Immature natural killer cell (primary cell): Measurements from ENCODE around the gene SLC23A3. TPM values are rescaled to one million over a fixed set of nuclear protein-coding genes. Genes with fewer than 3 reads are reported as not detected.

ENCODE experiments used
- DNase-seq, 3 donors: peaks; one replicate each; pipeline ENCODE4 v3.0.0; 2022; ENCODE audit warnings: mixed read lengths in 1 of 3
- H3K27ac Mint-ChIP-seq, 6 donors: one replicate each; pipeline ENCODE4 v1.8.0; 2020; ENCODE audit warnings: mixed read lengths in 6 of 6, mild to moderate bottlenecking in 5 of 6, inconsistent platforms in 4 of 6, moderate library complexity in 3 of 6
- H3K27me3 Mint-ChIP-seq, 3 donors: one replicate each; pipeline ENCODE4 v1.8.0; 2020 to 2021; ENCODE audit warnings: low read depth in 3 of 3, mild to moderate bottlenecking in 3 of 3, mixed read lengths in 3 of 3, moderate library complexity in 3 of 3, inconsistent platforms in 1 of 3
- H3K36me3 Mint-ChIP-seq, 3 donors: one replicate each; pipeline ENCODE4 v1.8.0; 2020; ENCODE audit warnings: mixed read lengths in 3 of 3, inconsistent platforms in 2 of 3, mild to moderate bottlenecking in 2 of 3
- H3K4me1 Mint-ChIP-seq, 2 donors: one replicate each; pipeline ENCODE4 v1.8.0; 2020; ENCODE audit warnings: inconsistent platforms in 2 of 2, mild to moderate bottlenecking in 2 of 2, mixed read lengths in 2 of 2, moderate library complexity in 1 of 2
- H3K4me3 Mint-ChIP-seq, 5 donors: one replicate each; pipeline ENCODE4 v1.8.0; 2020; ENCODE audit warnings: mild to moderate bottlenecking in 5 of 5, mixed read lengths in 5 of 5, inconsistent platforms in 3 of 5, moderate library complexity in 3 of 5
- H3K9me3 Mint-ChIP-seq, 6 donors: one replicate each; pipeline ENCODE4 v1.8.0; 2020; ENCODE audit warnings: mild to moderate bottlenecking in 6 of 6, mixed read lengths in 6 of 6, inconsistent platforms in 4 of 6, moderate library complexity in 3 of 6
- polyA plus RNA-seq, 3 donors: library from polyadenylated mRNA; unstranded; fragments of 300-500 nt; fragmentation: Illumina TruSeq; gene quantifications; one replicate each; pipeline ENCODE4 v1.2.3, GENCODE V29; 2021

The SLC23A3 gene
- polyA plus RNA-seq, 3 donors from 2014 or later: 0.29 TPM; not detected in 2

DNA sequence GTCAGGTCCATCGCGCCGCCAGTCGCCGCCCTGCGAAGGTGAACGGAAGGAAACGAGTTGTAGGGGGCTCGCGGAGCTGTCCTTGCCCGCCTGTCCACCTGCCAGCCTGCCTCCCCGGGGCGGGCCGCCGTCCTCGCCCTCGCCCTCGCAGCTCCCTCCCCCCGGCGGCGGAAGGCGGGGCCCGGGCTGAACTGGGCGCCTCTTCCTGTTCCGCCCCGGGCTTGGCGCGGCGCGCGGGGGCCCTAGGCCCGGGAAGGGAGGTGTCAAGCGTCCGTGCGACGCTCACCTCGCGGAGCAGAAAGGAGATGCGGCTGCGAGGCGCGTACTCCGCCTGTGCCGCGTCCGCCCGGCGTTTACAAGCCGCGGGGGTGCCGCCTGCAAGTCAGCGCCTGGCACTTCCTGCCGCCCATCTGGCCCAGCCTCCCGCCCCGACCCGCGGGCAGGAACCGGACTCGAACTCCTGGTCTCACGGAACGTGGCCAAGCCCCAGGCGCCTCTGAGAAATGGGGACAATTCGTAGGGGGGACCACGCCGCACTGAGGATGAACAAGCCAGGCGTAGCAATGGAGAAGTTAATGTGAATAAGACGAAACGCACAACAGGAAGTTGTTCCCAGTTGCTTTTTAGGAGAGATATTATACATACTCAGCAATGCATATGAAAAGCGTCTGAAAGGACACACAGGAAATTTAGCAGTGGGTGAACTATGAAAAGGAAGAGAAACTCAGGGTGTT, 7.2 kb upstream of the SLC23A3 start, which contains the start of gene CNPPD1:
CNPPD1 (minus strand) TSS at position 108 of the 734 bp plus-strand sequence; CDS start at position 11, 97 bp downstream.
- peaks cover 16 to 28% (median 18%) of the 10 kb centered on the region in 3 donors for H3K27me3 Mint-ChIP-seq
- H3K4me1 Mint-ChIP-seq: peaks cover 46 to 58% of the 10 kb centered on the region in 2 donors
- H3K9me3 Mint-ChIP-seq: no peaks in the 10 kb centered on the region
- H3K4me3 Mint-ChIP-seq: peak within 1 kb of the TSS; percentile 90 to 97 (median 97)
- peaks cover 11 to 38% (median 11%) of the 10 kb centered on the region in 3 donors for H3K36me3 Mint-ChIP-seq
- H3K27ac Mint-ChIP-seq: peak within 1 kb of the TSS; percentile 98 to 100 (median 98)
- DNase-seq: peak; percentile 92 to 94 (median 93)

DNA sequence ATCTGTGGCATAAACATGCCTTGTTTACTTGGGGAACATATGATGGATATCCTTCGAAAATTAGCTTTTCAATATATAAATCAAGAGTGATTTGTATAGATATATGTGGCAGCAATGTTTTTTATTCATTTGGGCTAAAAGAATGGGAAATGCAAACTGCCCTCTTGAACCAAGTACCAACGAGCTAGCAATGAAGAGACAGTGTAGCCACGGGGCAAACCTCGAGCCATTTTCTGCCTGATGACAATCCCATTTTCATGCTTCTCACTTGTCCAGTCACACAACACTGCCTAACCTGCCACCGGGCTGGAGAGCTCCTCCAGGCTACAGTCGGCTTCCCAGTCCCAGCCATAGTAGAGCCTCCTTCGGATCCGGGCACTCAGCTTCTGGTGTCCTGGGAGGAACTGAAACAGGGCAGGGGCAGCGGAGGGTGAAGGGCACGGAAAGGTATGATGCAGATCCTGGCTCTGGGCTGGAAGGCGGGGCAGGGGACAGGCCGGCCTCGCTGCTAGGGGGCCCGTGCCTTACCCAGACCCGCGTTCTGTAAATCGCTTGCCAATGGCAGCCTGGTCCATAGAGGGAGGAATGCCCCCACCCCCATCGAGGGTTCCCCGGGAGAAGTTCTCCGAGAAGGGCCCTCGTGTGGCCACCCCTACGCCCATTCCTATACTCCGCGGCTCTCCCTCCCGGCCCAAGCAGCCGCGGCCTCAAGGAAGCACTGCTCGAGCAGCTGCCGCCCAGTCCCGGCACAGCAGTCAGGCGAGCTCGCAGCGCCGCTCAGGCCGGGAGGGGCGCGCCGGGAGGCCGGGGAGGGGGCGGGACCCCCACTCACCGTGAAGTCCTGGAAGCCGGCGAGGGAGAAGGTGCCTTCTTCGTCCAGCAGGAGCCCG, 6.3 kb upstream of the SLC23A3 start:
- peaks cover 46 to 58% of the 10 kb centered on the region in 2 donors for H3K4me1 Mint-ChIP-seq
- peaks cover 8 to 35% (median 8%) of the 10 kb centered on the region in 3 donors for H3K36me3 Mint-ChIP-seq
- peak overlapping the region; percentile 81 to 100 (median 90) for H3K27ac Mint-ChIP-seq
- peaks cover 16 to 28% (median 18%) of the 10 kb centered on the region in 3 donors for H3K27me3 Mint-ChIP-seq
- peak overlapping the region; percentile 83 to 97 (median 90) for H3K4me3 Mint-ChIP-seq
- DNase-seq: peak in 1 of 3 donors; percentile 6
- H3K9me3 Mint-ChIP-seq: no peaks in the 10 kb centered on the region

DNA sequence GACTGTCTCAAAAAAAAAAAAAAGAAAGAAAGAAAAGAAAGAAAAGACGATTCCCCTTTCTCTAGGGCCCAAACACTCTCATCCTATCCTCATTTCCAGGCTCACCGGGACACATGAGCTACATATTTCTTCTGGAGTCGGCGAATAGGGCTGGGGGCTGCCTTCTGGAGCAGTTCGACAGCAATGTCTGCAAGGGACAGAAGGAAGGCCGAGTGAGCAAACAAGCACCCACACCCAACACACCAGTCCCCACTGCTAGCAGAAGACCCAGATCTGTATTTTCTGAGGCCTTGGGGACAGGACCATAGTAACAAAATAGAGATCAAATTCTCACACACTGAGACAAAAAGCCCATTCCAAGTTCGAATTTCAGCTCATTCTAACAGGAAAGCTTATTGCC, 5.7 kb upstream of the SLC23A3 start:
- no peak for DNase-seq
- H3K27me3 Mint-ChIP-seq: peaks cover 16 to 28% (median 18%) of the 10 kb centered on the region in 3 donors
- H3K4me1 Mint-ChIP-seq: peaks cover 41 to 52% of the 10 kb centered on the region in 2 donors
- H3K4me3 Mint-ChIP-seq: peak overlapping the region; percentile 83 to 90 (median 85)
- peaks cover 8 to 28% (median 8%) of the 10 kb centered on the region in 3 donors for H3K36me3 Mint-ChIP-seq
- no peaks in the 10 kb centered on the region for H3K9me3 Mint-ChIP-seq
- peak overlapping the region; percentile 81 to 100 (median 90) for H3K27ac Mint-ChIP-seq

DNA sequence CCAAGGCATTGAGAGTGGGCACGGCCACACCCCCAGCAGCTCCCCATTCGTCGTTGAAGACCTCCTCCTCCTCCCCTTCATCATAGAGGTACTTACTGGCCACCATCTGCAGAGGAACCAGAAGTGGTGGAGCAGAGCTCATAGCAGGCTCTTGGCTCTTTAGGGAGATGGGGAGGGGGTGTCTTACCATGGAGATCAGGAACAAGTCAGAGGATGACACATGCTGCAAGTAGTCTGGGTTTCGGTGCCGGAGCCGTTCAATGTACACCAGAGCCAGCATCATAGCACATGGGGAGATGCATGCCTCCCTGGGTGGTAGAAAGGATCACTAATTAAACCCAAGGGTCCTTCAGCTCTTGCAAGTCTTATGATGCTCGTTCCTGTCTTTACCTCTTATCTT, 5.0 kb upstream of the SLC23A3 start:
- Mint-ChIP-seq H3K36me3 (peaks cover 8 to 27% (median 8%) of the 10 kb centered on the region in 3 donors), H3K4me1 (peaks cover 39 to 45% of the 10 kb centered on the region in 2 donors), H3K27me3 (peaks cover 16 to 28% (median 18%) of the 10 kb centered on the region in 3 donors), H3K27ac (peak overlapping the region in 4 of 6 donors; percentile 37 to 73 (median 50)), H3K9me3 (no peaks in the 10 kb centered on the region), H3K4me3 (peak overlapping the region; percentile 28 to 90 (median 45))
- no peak for DNase-seq

DNA sequence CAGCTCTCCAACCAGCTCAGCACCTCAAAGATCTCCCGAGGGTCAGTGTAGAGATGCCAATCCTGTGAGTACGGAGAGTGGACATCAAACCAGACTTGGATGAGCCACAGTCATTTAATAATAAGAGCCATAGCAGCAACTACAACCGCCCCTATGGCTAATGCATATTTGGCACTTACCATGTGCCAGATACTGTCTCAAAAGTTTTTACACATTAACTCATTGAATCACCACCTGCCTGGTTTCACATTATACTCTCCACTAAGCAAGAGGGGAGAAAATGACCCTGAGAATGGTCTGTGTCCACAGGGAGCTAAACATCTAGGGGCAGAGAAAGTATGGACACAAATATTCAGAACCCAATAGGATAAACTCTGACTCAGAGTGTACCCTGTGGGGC, 4.3 kb upstream of the SLC23A3 start:
- Mint-ChIP-seq H3K27me3 (peaks cover 16 to 25% (median 18%) of the 10 kb centered on the region in 3 donors), H3K36me3 (peaks cover 8 to 27% (median 8%) of the 10 kb centered on the region in 3 donors), H3K9me3 (no peaks in the 10 kb centered on the region), H3K4me1 (peaks cover 35 to 39% of the 10 kb centered on the region in 2 donors), H3K27ac (peak overlapping the region; percentile 37 to 74 (median 59)), H3K4me3 (peak overlapping the region; percentile 28 to 52 (median 40))
- DNase-seq: no peak

DNA sequence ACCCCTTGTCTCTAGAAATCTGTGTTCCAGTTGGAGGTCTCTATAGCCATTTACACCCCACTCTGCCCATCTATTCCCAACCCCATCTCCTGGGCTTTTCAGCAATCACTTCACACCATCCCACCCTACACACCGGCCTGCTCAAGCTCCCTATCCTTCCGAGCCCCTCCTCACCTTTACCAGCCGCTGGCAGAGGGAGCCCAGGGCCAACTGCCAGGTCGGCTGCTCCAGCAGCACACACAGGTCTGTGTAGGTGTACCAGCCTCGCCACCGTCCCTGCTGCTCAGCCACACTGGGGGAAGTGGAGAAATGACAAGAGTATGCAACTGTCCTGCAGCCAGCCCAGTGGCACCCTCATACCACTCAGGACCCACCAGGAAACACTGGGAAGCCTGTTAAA, 3.3 kb upstream of the SLC23A3 start:
- Mint-ChIP-seq H3K36me3 (peaks cover 8 to 27% (median 8%) of the 10 kb centered on the region in 3 donors), H3K4me3 (no peak overlapping the region), H3K27ac (peak overlapping the region in 1 of 6 donors; percentile 39), H3K9me3 (no peaks in the 10 kb centered on the region), H3K4me1 (peaks cover 29 to 32% of the 10 kb centered on the region in 2 donors), H3K27me3 (peaks cover 11 to 16% (median 12%) of the 10 kb centered on the region in 3 donors)
- no peak for DNase-seq

DNA sequence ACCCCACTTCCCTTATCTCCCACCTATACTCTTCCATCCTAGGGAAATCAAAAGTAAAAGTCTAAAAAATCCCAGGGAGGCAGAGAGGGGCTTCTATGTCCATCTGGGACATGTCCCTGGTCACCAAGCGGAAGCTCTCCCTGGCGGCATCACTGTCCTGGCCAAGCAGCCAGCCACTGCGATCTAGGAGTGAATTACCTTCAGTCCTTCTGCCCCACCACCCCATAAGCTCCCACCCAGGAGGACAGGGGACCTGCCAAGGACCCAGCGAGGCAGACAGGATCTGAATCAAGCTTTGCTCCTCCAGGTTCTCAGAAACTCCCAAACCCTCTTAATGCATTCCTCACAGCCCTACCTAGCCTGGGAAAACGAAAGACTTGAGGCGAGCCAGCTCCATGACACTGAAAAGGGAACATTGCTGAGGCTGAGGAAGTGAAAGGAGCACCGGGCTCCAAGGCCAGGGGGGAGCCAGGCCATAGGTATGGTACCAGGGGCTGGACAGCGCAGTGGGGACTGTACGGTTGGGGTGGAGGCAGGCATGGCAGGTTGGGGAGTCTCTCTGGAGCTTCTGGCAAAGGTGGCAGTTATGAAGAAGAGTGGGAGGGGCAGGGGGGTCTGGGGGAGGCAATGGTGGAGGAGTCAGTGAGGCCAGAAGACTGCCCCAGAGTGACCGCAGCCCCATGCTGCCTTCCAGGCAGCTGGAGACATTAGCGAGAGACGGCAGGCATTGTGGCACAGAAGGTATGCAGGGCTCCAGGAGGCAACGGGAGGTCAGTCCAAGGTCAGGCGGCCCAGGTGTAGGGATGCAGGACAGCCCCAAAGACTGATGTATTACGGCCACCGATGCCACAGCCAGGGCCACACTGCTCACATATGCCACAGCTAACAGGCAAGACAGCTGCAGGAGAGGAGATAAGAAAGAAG, 2.7 kb upstream of the SLC23A3 start:
- Mint-ChIP-seq H3K27me3 (peaks cover 6 to 10% (median 6%) of the 10 kb centered on the region in 3 donors), H3K36me3 (peaks cover 8 to 27% (median 8%) of the 10 kb centered on the region in 3 donors), H3K27ac (peak overlapping the region in 5 of 6 donors; percentile 22 to 80 (median 64)), H3K4me3 (no peak overlapping the region), H3K4me1 (peaks cover 26 to 28% of the 10 kb centered on the region in 2 donors), H3K9me3 (no peaks in the 10 kb centered on the region)
- DNase-seq: no peak

DNA sequence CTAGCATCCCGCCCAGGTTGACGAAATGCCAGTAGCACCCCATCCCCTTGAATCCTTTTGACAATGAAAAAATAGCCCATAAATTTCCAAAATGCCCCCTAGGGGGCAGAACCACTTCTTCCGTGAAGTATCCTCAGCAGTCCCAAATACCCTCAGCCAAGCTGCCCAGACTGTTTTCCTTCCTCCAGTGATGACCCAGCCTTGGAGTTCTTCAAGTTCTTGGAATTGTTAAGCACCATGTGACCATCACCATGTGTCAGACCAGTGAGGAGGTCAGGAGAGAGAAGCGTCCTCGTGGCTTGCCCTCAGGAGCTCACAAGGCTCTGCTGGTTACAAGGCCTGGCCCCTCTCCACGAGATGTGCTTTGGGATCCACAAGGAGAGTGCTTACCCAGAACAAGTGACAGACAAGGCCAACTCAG, 1.4 kb upstream of the SLC23A3 start:
- H3K27ac Mint-ChIP-seq: peak overlapping the region; percentile 35 to 80 (median 68)
- peaks cover 8 to 31% (median 8%) of the 10 kb centered on the region in 3 donors for H3K36me3 Mint-ChIP-seq
- H3K4me3 Mint-ChIP-seq: no peak overlapping the region
- H3K9me3 Mint-ChIP-seq: no peaks in the 10 kb centered on the region
- peak; percentile 37 to 52 (median 42) for DNase-seq
- peaks cover 21 to 22% of the 10 kb centered on the region in 2 donors for H3K4me1 Mint-ChIP-seq
- H3K27me3 Mint-ChIP-seq: peaks cover 0 to 4% (median 2%) of the 10 kb centered on the region in 3 donors

DNA sequence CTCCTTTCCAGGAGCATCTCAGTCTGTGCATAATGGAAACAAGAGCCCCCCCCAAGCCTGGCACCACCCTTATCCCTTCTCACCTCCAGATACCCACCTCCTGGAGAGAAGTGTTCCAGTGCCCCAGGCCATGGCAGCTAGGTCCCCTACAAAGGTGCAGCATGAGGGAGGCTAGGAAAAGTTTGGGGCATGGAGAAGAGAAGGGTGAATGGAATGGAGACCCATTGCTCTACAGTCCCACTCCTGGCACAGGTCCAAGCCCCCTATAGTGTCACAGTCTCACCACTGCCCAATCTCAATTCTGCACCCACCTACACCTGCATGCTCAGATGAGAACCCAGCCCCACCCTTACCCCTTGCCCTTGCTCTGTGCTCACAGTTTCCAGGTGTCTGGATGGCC, 897 bp downstream of the SLC23A3 start:
- H3K27me3 Mint-ChIP-seq: no peaks in the 10 kb centered on the region
- H3K27ac Mint-ChIP-seq: no peak overlapping the region
- no peak for DNase-seq
- H3K36me3 Mint-ChIP-seq: peaks cover under 1 to 22% (median 6%) of the 10 kb centered on the region in 3 donors
- H3K4me1 Mint-ChIP-seq: peaks cover 2 to 3% of the 10 kb centered on the region in 2 donors
- H3K9me3 Mint-ChIP-seq: no peaks in the 10 kb centered on the region
- H3K4me3 Mint-ChIP-seq: no peak overlapping the region

DNA sequence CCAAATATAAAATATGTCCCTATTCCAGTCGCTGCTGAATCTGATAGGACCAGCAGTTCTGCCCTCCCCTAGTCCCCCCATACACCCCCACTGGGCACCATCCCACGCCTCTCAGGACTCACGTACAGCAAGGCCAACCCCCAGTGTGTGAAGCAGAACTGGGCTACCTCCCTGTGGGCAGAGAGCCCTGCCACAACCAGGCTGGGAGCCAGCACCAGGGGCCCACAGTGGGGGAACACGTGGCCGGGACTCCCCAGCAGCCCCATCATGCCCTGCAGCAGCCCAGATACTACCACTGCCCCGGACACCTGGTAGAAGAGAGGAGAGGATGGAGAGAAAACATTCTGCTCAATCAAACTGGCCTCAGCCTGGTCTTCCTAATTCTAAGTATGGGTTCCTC, 1.3 kb downstream of the SLC23A3 start:
- DNase-seq: no peak
- Mint-ChIP-seq H3K9me3 (no peaks in the 10 kb centered on the region), H3K4me1 (peaks cover 0 to 2% of the 10 kb centered on the region in 2 donors), H3K36me3 (peaks cover 0 to 20% (median 4%) of the 10 kb centered on the region in 3 donors), H3K27me3 (no peaks in the 10 kb centered on the region), H3K4me3 (no peak overlapping the region), H3K27ac (no peak overlapping the region)

DNA sequence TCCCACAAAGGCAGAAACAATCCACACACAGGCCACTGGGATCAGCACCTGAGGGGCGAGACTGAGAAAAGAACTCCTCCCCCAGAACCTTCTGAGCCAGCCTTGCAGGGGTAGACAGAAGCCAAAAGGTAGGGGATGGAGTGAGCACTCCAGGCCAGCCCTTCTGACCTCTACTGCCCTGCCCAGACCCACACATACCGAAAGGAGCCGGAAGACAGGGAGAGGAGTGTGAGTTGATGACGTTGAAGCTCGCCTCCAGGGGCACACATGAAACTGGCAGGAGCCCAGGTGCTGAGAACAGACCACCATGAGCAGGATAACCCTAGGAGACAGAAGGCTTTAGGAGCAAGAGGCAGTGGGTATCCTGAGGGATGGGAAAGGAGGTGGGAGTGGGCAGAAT, 1.8 kb downstream of the SLC23A3 start:
- Mint-ChIP-seq H3K27me3 (no peaks in the 10 kb centered on the region), H3K36me3 (peaks cover 0 to 16% (median 4%) of the 10 kb centered on the region in 3 donors), H3K9me3 (no peaks in the 10 kb centered on the region), H3K4me1 (peaks cover 0 to 2% of the 10 kb centered on the region in 2 donors), H3K4me3 (no peak overlapping the region), H3K27ac (peak overlapping the region in 1 of 6 donors; percentile 78)
- DNase-seq: no peak

DNA sequence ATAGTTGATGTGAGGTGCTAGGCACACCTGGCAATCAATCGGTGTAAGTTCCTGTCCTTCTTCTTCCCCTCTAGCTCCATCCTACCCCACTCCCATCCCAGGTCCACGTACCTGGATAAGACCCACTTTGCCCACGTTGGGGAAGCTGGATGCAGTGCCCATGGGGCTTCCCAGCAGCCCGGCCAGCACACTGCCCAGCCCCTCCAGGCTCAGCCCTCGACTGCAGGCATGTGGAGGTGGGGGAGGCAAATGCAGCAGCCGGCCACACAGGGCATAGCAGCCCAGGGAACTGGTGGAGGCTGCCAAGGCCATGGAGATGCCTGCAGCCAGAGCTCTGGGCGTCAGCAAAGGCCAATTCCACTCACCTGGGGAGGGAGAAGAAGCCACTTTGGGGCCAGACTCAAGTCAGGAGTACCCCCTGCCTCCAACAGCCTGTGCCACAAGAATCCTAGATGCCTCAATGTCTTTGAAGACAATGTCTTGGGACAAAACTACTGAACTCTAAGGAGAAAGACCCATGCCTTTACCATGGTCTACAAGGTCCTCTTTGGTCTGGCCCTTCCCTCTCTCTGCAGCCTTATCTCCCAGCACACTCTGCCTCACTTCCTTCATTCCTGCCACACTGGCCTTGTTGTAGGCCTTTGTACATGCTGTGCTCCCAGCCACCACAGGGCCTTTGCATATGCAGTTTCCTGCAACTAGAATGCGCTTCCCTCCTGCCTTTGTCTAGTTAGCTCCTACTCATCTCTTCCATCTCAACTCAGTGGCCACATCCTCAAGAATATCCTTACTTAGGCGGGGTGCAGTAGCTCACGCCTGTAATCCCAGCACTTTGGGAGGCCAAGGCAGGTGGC, 4.5 kb downstream of the SLC23A3 start:
- DNase-seq: no peak
- no peak overlapping the region for H3K4me3 Mint-ChIP-seq
- no peaks in the 10 kb centered on the region for H3K9me3 Mint-ChIP-seq
- peaks cover 9 to 12% of the 10 kb centered on the region in 2 donors for H3K4me1 Mint-ChIP-seq
- H3K27ac Mint-ChIP-seq: peak overlapping the region in 1 of 6 donors; percentile 17
- peaks cover 0 to 4% (median 3%) of the 10 kb centered on the region in 3 donors for H3K36me3 Mint-ChIP-seq
- H3K27me3 Mint-ChIP-seq: peaks cover 3 to 4% (median 3%) of the 10 kb centered on the region in 3 donors
